T-cell (primary cell): ENCODE results near the gene CSF1R. TPM values are rescaled to one million over a fixed set of nuclear protein-coding genes. Genes with fewer than 3 reads are reported as not detected.
A peak's percentile ranks its signal among the peaks of the same experiment; 100 is the strongest.

Source experiments
- ATAC-seq, 4 experiments: fragments of 200-7000 bp in 3 of 4; fragments of 150-1000 bp in 1 of 4; cut with Tn5 transposase; replicated peaks in 1 of 4; 1 replicate in 3 of 4; 2 replicates in 1 of 4; pipeline ENCODE4 v1.10.0; 2021; ENCODE audit warnings: moderate library complexity in 3 of 4, mild to moderate bottlenecking in 2 of 4, moderate number of reproducible peaks in 1 of 4
- CTCF ChIA-PET, 2 donors: fragments of 300-600 bp; sonication (Branson Sonifier 250); formaldehyde crosslinking; loops; one replicate each; lab custom pipeline; 2022; ENCODE audit warnings: antibody characterized with exemption in 2 of 2; lab: Charles Lee
- POLR2A ChIA-PET, 2 donors: fragments of 300-600 bp; sonication (Branson Sonifier 250); formaldehyde crosslinking; loops; one replicate each; lab custom pipeline; 2022; ENCODE audit warnings: antibody characterized with exemption in 2 of 2; lab: Charles Lee
- DNase-seq, 35 experiments: peaks; one replicate each; pipeline versions ENCODE4 v3.0.0 to v3.0.0-alpha.2; 2013 to 2023
- H3K27ac ChIP-seq: one replicate; pipeline ENCODE4 v1.5.1; 2013; ENCODE audit warnings: low read length
- H3K27me3 ChIP-seq, 2 experiments: replicated peaks in 1 of 2; 1 replicate in 1 of 2; 2 replicates in 1 of 2; pipeline versions ENCODE4 v1.6.1 to v1.7.0; 2013; ENCODE audit warnings: low read length in 1 of 2, mixed read lengths in 1 of 2; ENCODE audit not compliant: control insufficient read depth in 2 of 2, insufficient read depth in 2 of 2; ENCODE audit errors: extremely low read depth in 1 of 2
- H3K36me3 ChIP-seq, 2 donors: 1 replicate in 1 of 2; 2 replicates in 1 of 2; pipeline versions ENCODE4 v1.6.1 to v1.7.0; 2013; ENCODE audit warnings: low read length in 1 of 2; ENCODE audit not compliant: control insufficient read depth in 2 of 2, insufficient read depth in 1 of 2; ENCODE audit errors: extremely low read depth in 1 of 2
- H3K4me1 ChIP-seq, 2 experiments: 1 replicate in 1 of 2; 2 replicates in 1 of 2; pipeline versions ENCODE4 v1.6.1 to v1.7.0; 2013; ENCODE audit warnings: low read length in 2 of 2, mixed read lengths in 1 of 2; ENCODE audit not compliant: insufficient read depth in 2 of 2, control insufficient read depth in 1 of 2; ENCODE audit errors: extremely low read depth in 1 of 2
- H3K4me3 ChIP-seq, 2 donors: 1 replicate in 1 of 2; 2 replicates in 1 of 2; pipeline versions ENCODE4 v1.5.1 to v1.7.0; 2013; ENCODE audit warnings: mild to moderate bottlenecking in 2 of 2, low read length in 1 of 2, moderate library complexity in 1 of 2; ENCODE audit not compliant: control insufficient read depth in 1 of 2; ENCODE audit errors: extremely low read depth in 1 of 2
- H3K9me3 ChIP-seq: 2 replicates; pipeline ENCODE4 v1.7.0; 2013
- H3K27ac Mint-ChIP-seq, 2 donors: one replicate each; pipeline ENCODE4 v1.8.0; 2020 to 2021; ENCODE audit warnings: mild to moderate bottlenecking in 2 of 2, mixed read lengths in 2 of 2
- H3K27me3 Mint-ChIP-seq, 2 donors: one replicate each; pipeline ENCODE4 v1.8.0; 2021 to 2022; ENCODE audit warnings: mixed read lengths in 2 of 2
- H3K36me3 Mint-ChIP-seq: one replicate; pipeline ENCODE4 v1.8.0; 2021; ENCODE audit warnings: mixed read lengths
- H3K4me1 Mint-ChIP-seq, 3 donors: one replicate each; pipeline ENCODE4 v1.8.0; 2020 to 2022; ENCODE audit warnings: mixed read lengths in 3 of 3, mild to moderate bottlenecking in 1 of 3
- H3K4me3 Mint-ChIP-seq, 3 donors: one replicate each; pipeline ENCODE4 v1.8.0; 2020 to 2022; ENCODE audit warnings: mild to moderate bottlenecking in 3 of 3, mixed read lengths in 3 of 3, moderate library complexity in 3 of 3
- H3K9me3 Mint-ChIP-seq, 3 donors: one replicate each; pipeline ENCODE4 v1.8.0; 2020 to 2022; ENCODE audit warnings: mixed read lengths in 3 of 3
- WGBS: methylation state at CpG from one replicate; pipeline ENCODE4 v1.1.5; 2013; ENCODE audit warnings: missing lambda C conversion rate; ENCODE audit not compliant: insufficient coverage; 5-methylcytosine and 5-hydroxymethylcytosine counted together
- total RNA-seq, 35 experiments: library from RNA in 6 of 35; stranded (reverse) in 6 of 35; fragments of 120-200 nt in 1 of 35; gene quantifications; one replicate each; pipeline versions ENCODE4 v1.2.1 to v1.2.4 and lab custom pipeline; 2013 to 2026

CSF1R gene
- total RNA-seq, 5 donors from 2014 or later (not counting 1 experiment from before 2014, with no cell fraction given): 0.36 to 0.95 (median 0.58) TPM; not detected in 1

DNA sequence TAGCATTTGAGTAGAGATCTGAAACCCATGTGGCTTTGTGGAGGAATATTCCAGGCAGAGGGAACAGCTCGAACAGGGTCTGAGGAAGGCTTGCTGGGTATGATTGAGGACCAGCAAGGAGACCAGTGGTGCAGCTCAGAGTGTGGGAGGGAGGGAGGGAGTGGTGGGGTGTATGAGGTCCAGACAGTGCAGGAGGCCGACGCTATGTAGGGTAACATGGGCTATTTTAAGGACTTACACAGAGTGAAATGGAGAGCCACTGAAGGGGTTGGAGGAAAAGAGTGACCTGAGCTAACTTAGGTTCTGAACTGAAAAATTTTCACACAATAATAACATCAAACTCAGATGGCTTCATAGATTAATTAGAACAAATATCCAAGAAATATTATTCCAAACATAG, 43.9 kb downstream of the CSF1R start:
- no peaks in the 10 kb centered on the region for H3K27me3 Mint-ChIP-seq
- H3K9me3 ChIP-seq: no peaks in the 10 kb centered on the region
- peak overlapping the region in 1 of 2 donors; percentile 16 for H3K27ac Mint-ChIP-seq
- H3K27me3 ChIP-seq: peaks cover 0 to 3% of the 10 kb centered on the region in 2 experiments
- no peak overlapping the region for H3K4me3 ChIP-seq
- ChIA-PET CTCF (no interaction called here), POLR2A (interaction anchor here in 1 of 2 donors (0.6 kb wide), 1 partner anchor 120 kb away, joined by 4 read pairs; no protein-coding TSS in a partner anchor)
- H3K9me3 Mint-ChIP-seq: no peaks in the 10 kb centered on the region
- no peak overlapping the region for H3K4me3 Mint-ChIP-seq
- H3K4me1 Mint-ChIP-seq: peaks cover 18 to 35% (median 26%) of the 10 kb centered on the region in 3 donors
- DNase-seq (no peak), ATAC-seq (no peak)
- peaks cover 9 to 86% of the 10 kb centered on the region in 2 donors for H3K36me3 ChIP-seq
- 100% methylated on average over 1 of the region's 3 CpGs for WGBS
- H3K27ac ChIP-seq: no peak overlapping the region
- peaks cover 74% of the 10 kb centered on the region for H3K36me3 Mint-ChIP-seq
- H3K4me1 ChIP-seq: peaks cover 2 to 23% of the 10 kb centered on the region in 2 experiments

- Mint-ChIP-seq H3K27me3 (no peaks in the 10 kb centered on the region), H3K4me1 (peaks cover 11 to 13% (median 12%) of the 10 kb centered on the region in 3 donors), H3K36me3 (peaks cover 84% of the 10 kb centered on the region), H3K4me3 (no peak overlapping the region), H3K9me3 (no peaks in the 10 kb centered on the region), H3K27ac (peak overlapping the region in 1 of 2 donors; percentile 60)
- POLR2A ChIA-PET: interaction anchor here in 1 of 2 donors (0.6 kb wide), 1 partner anchor 1199 kb away, joined by 3 read pairs; no protein-coding TSS in a partner anchor
- no peaks in the 10 kb centered on the region for H3K27me3 ChIP-seq
- no peaks in the 10 kb centered on the region for H3K9me3 ChIP-seq
- no peak overlapping the region for H3K4me3 ChIP-seq
- peaks cover 2 to 4% of the 10 kb centered on the region in 2 experiments for H3K4me1 ChIP-seq
- peaks cover 11 to 95% of the 10 kb centered on the region in 2 donors for H3K36me3 ChIP-seq
- ATAC-seq (no peak), DNase-seq (no peak)
- H3K27ac ChIP-seq: no peak overlapping the region
- no CpG with 5 or more reads among the region's 2 CpGs for WGBS
- CTCF ChIA-PET: no interaction called here
Observed at GRCh38 chr5:150038547-150038946, 47.8 kb downstream of the CSF1R start.

DNA sequence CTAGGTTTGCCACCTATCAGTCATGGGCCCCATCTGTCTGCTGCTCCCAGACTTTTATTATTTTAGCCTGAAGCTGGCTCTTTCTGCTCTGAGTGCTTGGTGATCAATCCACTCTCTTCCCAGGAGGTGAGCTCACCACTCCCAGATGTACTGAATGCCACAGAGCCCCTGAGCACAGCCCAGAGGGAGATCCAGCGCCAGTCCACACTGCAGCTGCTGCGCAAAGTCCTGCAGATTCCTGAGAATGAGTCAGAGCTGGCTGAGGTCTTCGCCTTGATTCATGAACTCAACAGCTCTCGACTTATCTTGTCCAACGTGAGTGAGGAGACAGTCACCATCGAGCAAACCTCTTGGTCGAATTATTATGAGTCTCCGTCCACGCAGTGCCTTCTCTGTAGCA, 49.8 kb downstream of the CSF1R start:
- no peaks in the 10 kb centered on the region for H3K27me3 Mint-ChIP-seq
- ATAC-seq: no peak
- H3K4me3 Mint-ChIP-seq: no peak overlapping the region
- no peak overlapping the region for H3K4me3 ChIP-seq
- H3K4me1 Mint-ChIP-seq: peaks cover 0 to 5% (median 2%) of the 10 kb centered on the region in 3 donors
- 96% methylated on average over 7 of the region's 9 CpGs for WGBS
- peaks cover 82% of the 10 kb centered on the region for H3K36me3 Mint-ChIP-seq
- no peak overlapping the region for H3K27ac Mint-ChIP-seq
- H3K27me3 ChIP-seq: no peaks in the 10 kb centered on the region
- H3K9me3 Mint-ChIP-seq: no peaks in the 10 kb centered on the region
- ChIA-PET CTCF (no interaction called here), POLR2A (no interaction called here)
- no peak for DNase-seq
- H3K27ac ChIP-seq: no peak overlapping the region
- no peaks in the 10 kb centered on the region for H3K4me1 ChIP-seq
- peaks cover 7 to 97% of the 10 kb centered on the region in 2 donors for H3K36me3 ChIP-seq
- H3K9me3 ChIP-seq: no peaks in the 10 kb centered on the region

DNA sequence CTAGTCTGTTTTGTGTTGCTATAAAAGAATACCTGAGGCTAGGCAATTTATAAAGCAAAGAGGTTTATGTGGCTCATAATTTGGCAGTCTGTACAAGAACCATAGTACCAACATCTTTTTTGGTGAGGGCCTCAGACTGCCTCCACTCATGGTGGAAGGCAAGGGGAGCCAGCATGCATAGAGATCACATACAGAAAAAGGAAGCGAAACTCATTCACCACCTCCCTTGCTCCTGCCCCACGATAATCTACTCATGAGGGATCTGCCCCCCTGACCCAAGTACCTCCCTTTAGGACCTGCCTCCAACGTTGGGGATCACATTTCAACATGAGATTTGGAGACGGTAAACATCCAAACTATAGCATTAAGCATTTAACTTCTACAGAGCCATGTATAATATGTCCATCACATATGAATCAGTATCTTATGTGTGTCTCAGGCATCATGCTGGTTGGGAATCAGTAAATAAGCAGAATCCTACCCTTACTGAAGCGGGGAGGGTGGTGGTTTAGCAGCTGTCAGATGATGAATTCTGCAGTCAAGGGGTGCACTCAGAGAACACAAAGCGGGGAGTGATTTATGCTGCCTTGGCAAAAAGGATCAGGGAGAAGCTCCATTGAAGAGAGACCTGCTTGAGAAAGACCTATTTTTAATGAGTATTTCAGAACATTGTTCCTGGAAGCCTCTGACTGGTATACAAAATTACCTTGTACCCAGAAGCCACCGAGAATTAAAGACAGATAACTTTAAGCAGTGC, 51.0 kb downstream of the CSF1R start:
- Histone ChIP-seq H3K4me3 (no peak overlapping the region), H3K4me1 (no peaks in the 10 kb centered on the region), H3K27ac (no peak overlapping the region), H3K27me3 (no peaks in the 10 kb centered on the region), H3K36me3 (peaks cover 7 to 97% of the 10 kb centered on the region in 2 donors), H3K9me3 (no peaks in the 10 kb centered on the region)
- no peak overlapping the region for H3K4me3 Mint-ChIP-seq
- H3K9me3 Mint-ChIP-seq: no peaks in the 10 kb centered on the region
- 100% methylated on average over 2 of the region's 7 CpGs for WGBS
- peaks cover 80% of the 10 kb centered on the region for H3K36me3 Mint-ChIP-seq
- CTCF ChIA-PET: no interaction called here
- ATAC-seq (no peak), DNase-seq (no peak)
- POLR2A ChIA-PET: interaction anchor here in 1 of 2 donors (0.5 kb wide), 1 partner anchor 33 kb away, joined by 3 read pairs; no protein-coding TSS in a partner anchor
- H3K27me3 Mint-ChIP-seq: no peaks in the 10 kb centered on the region
- peaks cover 0 to 5% (median 2%) of the 10 kb centered on the region in 3 donors for H3K4me1 Mint-ChIP-seq
- H3K27ac Mint-ChIP-seq: no peak overlapping the region

GRCh38 chr5:150034662-150035061, 51.7 kb downstream of the CSF1R start:
- CTCF ChIA-PET: no interaction called here
- POLR2A ChIA-PET: no interaction called here
- ATAC-seq (no peak), DNase-seq (no peak)
- peaks cover 7 to 96% of the 10 kb centered on the region in 2 donors for H3K36me3 ChIP-seq
- H3K4me1 ChIP-seq: no peaks in the 10 kb centered on the region
- H3K9me3 ChIP-seq: no peaks in the 10 kb centered on the region
- no peaks in the 10 kb centered on the region for H3K27me3 Mint-ChIP-seq
- no peaks in the 10 kb centered on the region for H3K27me3 ChIP-seq
- H3K4me3 Mint-ChIP-seq: no peak overlapping the region
- H3K4me3 ChIP-seq: no peak overlapping the region
- H3K27ac Mint-ChIP-seq: no peak overlapping the region
- WGBS: 94% methylated on average over 3 of the region's 4 CpGs
- H3K9me3 Mint-ChIP-seq: no peaks in the 10 kb centered on the region
- no peak overlapping the region for H3K27ac ChIP-seq
- peaks cover 0 to 5% (median 2%) of the 10 kb centered on the region in 3 donors for H3K4me1 Mint-ChIP-seq
- peaks cover 78% of the 10 kb centered on the region for H3K36me3 Mint-ChIP-seq

GRCh38 chr5:150033334-150033733, 53.0 kb downstream of the CSF1R start:
- peaks cover 78% of the 10 kb centered on the region for H3K36me3 Mint-ChIP-seq
- ChIA-PET POLR2A (no interaction called here), CTCF (no interaction called here)
- H3K27ac Mint-ChIP-seq: peak overlapping the region in 1 of 2 donors; percentile 40
- DNase-seq (no peak), ATAC-seq (no peak)
- Histone ChIP-seq H3K36me3 (peaks cover 7 to 95% of the 10 kb centered on the region in 2 donors), H3K27me3 (no peaks in the 10 kb centered on the region), H3K9me3 (no peaks in the 10 kb centered on the region), H3K4me3 (no peak overlapping the region), H3K4me1 (no peaks in the 10 kb centered on the region), H3K27ac (no peak overlapping the region)
- H3K4me1 Mint-ChIP-seq: no peaks in the 10 kb centered on the region
- H3K4me3 Mint-ChIP-seq: no peak overlapping the region
- 99% methylated on average over 4 of the region's 4 CpGs for WGBS
- H3K27me3 Mint-ChIP-seq: no peaks in the 10 kb centered on the region
- H3K9me3 Mint-ChIP-seq: no peaks in the 10 kb centered on the region
